GM15510 (cell line): ENCODE measurements around the gene SIRT3.

ENCODE experiments used
- POLR2A ChIP-seq: IDR thresholded peaks from 3 replicates; pipeline ENCODE4 v1.6.1; 2011; ENCODE audit warnings: borderline replicate concordance; ENCODE audit not compliant: insufficient read length; ENCODE audit errors: extremely low read depth

SIRT3 gene

GRCh38 chr11:215581-216037 lies 20.5 kb downstream of the SIRT3 start:
- no peak for TF ChIP-seq POLR2A

GRCh38 chr11:214083-214482 lies 22.1 kb downstream of the SIRT3 start:
- TF ChIP-seq POLR2A: no peak

GRCh38 chr11:213111-213510 lies 23.0 kb downstream of the SIRT3 start:
- no peak for TF ChIP-seq POLR2A

DNA sequence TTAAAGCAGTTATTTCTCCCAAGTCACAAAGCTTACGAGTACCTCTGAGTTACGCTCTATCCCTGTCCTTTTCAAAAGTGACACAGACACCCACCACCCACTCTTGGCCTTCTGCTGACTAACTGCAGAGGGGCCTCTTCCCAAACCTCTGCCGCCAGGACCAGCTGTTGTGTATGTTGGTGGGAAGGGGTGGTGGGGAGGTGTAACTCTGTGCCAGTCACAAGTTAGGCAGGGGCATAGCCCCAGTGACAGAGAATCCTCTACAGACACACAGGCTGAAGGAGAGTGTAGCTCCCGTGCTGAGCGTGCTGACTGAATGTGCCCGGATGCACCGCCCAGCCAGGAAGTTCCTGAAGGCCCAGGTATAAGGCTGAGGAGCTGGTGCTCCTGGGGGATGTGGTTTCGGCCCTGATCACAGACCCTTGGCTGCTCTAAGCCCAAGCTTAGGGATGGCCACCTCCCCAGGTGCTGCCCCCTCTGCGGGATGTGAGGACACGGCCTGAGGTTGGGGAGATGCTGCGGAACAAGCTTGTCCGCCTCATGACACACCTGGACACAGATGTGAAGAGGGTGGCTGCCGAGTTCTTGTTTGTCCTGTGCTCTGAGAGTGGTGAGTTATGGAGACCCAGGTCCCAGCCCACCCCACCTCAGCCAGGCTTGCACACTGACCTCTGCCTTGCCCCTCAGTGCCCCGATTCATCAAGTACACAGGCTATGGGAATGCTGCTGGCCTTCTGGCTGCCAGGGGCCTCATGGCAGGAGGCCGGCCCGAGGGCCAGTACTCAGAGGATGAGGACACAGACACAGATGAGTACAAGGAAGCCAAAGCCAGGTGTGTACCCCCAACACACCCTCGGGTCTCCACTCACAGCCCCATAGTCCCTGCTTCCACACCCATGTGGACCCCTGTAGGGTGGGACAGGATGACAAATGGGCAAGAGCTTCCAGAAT lies 23.7 kb downstream of the SIRT3 start:
- TF ChIP-seq POLR2A: no peak

GRCh38 chr11:211741-212140 lies 24.4 kb downstream of the SIRT3 start:
- TF ChIP-seq POLR2A: no peak

DNA sequence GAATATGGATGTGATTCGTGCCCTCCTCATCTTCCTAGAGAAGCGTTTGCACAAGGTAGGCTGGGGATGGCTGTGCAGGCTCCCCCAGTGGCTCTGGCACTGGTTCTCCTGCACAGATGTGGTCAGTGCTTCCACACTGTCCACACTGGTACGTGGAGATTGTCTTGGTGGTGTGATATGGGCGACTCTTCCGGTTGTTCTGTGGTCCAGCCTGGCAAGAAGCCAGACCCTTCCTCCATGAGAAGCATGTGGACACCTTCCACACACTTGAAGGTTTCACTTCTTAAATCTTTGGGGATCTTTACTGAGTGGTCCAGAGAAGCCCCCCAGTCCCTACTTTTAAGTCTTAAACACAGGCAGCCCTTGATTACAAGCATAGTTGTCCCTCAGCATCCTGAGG lies 24.8 kb downstream of the SIRT3 start:
- no peak for TF ChIP-seq POLR2A

- no peak for TF ChIP-seq POLR2A
Measured at GRCh38 chr11:210803-211180, 25.4 kb downstream of the SIRT3 start.

DNA sequence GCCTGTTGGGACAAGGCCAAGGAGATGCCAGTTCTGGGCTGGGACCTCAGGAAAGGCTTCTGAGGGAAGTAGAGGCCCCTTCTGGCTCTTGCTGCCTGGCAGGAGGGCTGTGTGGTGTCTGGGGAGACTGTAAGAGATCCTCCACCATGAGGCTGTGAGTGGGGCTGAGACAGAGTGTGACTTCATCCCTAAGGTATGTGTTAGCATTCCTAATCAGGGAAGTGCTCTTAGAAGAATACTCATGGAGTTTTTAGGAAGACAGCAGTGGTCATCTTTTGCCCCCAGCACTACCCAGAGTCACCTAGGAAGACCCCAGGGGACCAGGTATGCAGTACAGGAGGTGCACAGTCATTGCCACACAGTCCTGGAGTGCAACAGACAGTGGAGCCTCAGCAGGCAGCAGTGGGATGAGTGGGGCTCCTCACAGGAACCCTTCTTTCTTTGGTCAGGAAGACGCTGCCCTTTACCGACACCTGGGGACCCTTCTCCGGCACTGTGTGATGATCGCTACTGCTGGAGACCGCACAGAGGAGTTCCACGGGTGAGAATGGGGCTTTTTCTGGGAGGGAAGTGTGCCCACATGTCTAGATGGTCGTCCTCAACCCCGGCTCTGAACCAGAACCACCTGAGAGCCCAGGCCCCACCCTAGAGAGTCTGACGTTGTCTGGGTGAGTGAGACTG lies 25.9 kb downstream of the SIRT3 start:
- TF ChIP-seq POLR2A: no peak

DNA sequence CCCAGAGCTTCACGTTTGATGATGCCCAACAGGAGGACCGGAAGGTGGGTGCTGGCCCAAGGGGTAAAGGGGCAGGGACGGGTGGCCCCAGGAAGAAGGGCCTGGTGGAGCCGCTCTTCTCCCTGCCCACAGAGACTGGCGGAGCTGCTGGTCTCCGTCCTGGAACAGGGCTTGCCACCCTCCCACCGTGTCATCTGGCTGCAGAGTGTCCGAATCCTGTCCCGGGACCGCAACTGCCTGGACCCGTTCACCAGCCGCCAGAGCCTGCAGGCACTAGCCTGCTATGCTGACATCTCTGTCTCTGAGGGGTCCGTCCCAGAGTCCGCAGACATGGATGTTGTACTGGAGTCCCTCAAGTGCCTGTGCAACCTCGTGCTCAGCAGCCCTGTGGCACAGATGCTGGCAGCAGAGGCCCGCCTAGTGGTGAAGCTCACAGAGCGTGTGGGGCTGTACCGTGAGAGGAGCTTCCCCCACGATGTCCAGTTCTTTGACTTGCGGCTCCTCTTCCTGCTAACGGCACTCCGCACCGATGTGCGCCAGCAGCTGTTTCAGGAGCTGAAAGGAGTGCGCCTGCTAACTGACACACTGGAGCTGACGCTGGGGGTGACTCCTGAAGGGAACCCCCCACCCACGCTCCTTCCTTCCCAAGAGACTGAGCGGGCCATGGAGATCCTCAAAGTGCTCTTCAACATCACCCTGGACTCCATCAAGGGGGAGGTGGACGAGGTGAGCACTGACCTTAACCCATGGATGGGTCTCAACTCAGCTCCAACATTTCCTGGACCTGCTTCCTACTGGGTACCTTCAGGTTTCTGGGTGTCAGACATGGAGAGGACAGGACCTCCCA lies 26.6 kb downstream of the SIRT3 start:
- TF ChIP-seq POLR2A: no peak

GRCh38 chr11:208917-209260 lies 27.3 kb downstream of the SIRT3 start:
- TF ChIP-seq POLR2A: no peak

- peak; percentile 92 for TF ChIP-seq POLR2A
Measured at GRCh38 chr11:208181-208916, 27.8 kb downstream of the SIRT3 start.

GRCh38 chr11:207863-208180 lies 28.3 kb downstream of the SIRT3 start:
- TF ChIP-seq POLR2A: no peak

DNA sequence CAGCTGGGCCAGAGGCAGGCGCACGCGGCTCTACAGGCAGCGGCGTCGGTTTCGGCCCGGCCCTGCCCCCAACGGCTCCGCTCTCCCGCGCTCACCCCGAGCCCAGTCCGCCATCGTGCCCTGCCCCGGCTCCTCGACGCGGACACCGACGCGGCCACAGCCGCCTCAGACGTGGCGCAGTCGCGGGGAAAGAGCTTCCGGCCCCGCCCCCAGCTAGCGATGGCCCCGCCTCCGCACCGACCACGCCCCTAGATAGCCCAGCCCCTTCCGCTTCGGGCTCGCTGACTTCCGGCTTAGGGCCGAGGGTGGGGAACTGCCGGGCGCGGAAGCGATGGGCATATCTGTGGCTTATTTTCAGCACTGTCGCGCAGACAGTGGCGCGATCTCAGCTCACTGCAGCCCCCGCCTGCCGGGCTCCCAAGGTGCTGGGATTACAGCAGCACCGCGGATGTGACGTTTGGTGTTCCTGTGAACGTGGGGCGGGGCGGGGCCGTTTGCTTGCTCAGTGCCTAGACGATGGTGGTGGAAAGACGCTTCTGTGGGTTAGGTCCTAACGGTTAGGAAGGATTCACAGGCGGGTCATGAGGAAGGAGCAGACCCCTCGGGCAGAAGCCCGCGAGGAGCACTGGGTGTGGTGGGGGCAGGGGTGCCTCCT lies 28.8 kb downstream of the SIRT3 start, which contains the start of the genes BET1L and RIC8A:
Gene BET1L, minus strand, starts transcription at position 192 of the 655 bp plus-strand sequence. Its CDS starts 78 bp downstream, at position 114.
Gene RIC8A, plus strand, starts transcription at position 501 of the 655 bp plus-strand sequence. CDS start 1,147 bp downstream, outside the sequence.
- peak; percentile 97 for TF ChIP-seq POLR2A
